Astrocyte (in vitro differentiated cells and primary cell): Measurements from ENCODE around the gene ZNF503.

Experiments
- EZH2 ChIP-seq: IDR thresholded peaks from 2 replicates; pipeline ENCODE4 v1.6.1; 2012; ENCODE audit warnings: mild to moderate bottlenecking, low read length, inconsistent platforms; ENCODE audit not compliant: insufficient read depth
- TF ChIP-seq, protein P1 (sequence below): IDR thresholded peaks from 2 replicates; pipeline ENCODE4 v1.5.1; 2011; ENCODE audit warnings: low read depth, mild to moderate bottlenecking, inconsistent platforms, low read length, moderate library complexity; ENCODE audit not compliant: insufficient read depth

DNA sequence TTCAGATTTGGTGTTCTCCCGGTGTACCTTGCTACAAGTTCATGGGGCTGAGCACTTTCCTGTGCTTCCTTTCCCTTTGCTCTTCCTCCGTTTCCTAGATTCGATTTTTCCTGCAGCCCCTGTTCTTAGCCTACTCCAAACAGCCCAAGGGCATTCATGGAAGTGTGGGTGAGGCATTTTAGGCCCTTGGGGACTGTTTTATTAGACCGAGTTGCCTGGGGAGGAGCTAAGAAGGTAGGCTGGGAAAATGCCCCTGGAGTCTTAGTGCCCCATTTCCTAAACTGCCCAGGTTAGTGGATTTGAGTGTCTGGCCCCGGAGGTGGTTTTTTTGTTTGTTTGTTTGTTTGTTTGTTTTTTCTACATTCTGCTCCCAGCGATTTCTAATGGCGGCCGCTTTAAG is 31.7 kb upstream of the ZNF503 start:
- TF ChIP-seq, protein P1, sequence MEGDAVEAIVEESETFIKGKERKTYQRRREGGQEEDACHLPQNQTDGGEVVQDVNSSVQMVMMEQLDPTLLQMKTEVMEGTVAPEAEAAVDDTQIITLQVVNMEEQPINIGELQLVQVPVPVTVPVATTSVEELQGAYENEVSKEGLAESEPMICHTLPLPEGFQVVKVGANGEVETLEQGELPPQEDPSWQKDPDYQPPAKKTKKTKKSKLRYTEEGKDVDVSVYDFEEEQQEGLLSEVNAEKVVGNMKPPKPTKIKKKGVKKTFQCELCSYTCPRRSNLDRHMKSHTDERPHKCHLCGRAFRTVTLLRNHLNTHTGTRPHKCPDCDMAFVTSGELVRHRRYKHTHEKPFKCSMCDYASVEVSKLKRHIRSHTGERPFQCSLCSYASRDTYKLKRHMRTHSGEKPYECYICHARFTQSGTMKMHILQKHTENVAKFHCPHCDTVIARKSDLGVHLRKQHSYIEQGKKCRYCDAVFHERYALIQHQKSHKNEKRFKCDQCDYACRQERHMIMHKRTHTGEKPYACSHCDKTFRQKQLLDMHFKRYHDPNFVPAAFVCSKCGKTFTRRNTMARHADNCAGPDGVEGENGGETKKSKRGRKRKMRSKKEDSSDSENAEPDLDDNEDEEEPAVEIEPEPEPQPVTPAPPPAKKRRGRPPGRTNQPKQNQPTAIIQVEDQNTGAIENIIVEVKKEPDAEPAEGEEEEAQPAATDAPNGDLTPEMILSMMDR, result no peak
- TF ChIP-seq EZH2, result no peak
